Breast epithelium (tissue), 4 donors: ENCODE measurements around the gene MBTPS1. TPM values are rescaled to one million over a fixed set of nuclear protein-coding genes. Genes with fewer than 3 reads are reported as not detected.

Experiments
- DNase-seq, 2 donors: peaks; one replicate each; pipeline ENCODE4 v3.0.0-alpha.2; 2019; ENCODE audit warnings: low spot score in 2 of 2
- H3K27ac ChIP-seq, 2 donors: fragments of 200-600 bp; sonication (generic) in 1 of 2; one replicate each; pipeline ENCODE4 v1.5.1; 2016 to 2019; ENCODE audit warnings: mild to moderate bottlenecking in 1 of 2
- H3K27me3 ChIP-seq, 2 donors: fragments of 200-600 bp; sonication (generic) in 1 of 2; one replicate each; pipeline versions ENCODE4 v1.5.1 to v1.6.0; 2017 to 2019; ENCODE audit warnings: control low read depth in 1 of 2, mild to moderate bottlenecking in 1 of 2
- H3K36me3 ChIP-seq: fragments of 200-600 bp; one replicate; pipeline ENCODE4 v1.5.1; 2019
- H3K4me1 ChIP-seq, 2 donors: fragments of 200-600 bp; sonication (generic); one replicate each; pipeline ENCODE4 v1.5.1; 2016 to 2019; ENCODE audit warnings: control low read depth in 1 of 2
- H3K4me3 ChIP-seq, 3 donors: fragments of 200-600 bp; sonication (generic); 1 replicate in 2 of 3; 2 replicates in 1 of 3; pipeline ENCODE4 v1.5.1; 2016 to 2019; ENCODE audit warnings: mild to moderate bottlenecking in 3 of 3, moderate library complexity in 2 of 3
- H3K9me3 ChIP-seq, 2 donors: fragments of 200-600 bp; sonication (generic) in 1 of 2; one replicate each; pipeline ENCODE4 v1.5.1; 2016 to 2019; ENCODE audit warnings: control low read depth in 1 of 2
- POLR2A ChIP-seq: fragments of 450-650 bp; IDR thresholded peaks from one replicate; pipeline ENCODE4 v1.6.1; 2016; ENCODE audit warnings: antibody characterized with exemption, mild to moderate bottlenecking, moderate library complexity
- POLR2AphosphoS5 ChIP-seq, 3 donors: sonication (generic); formaldehyde crosslinking; IDR thresholded peaks; one replicate each; pipeline ENCODE4 v1.6.1; 2017; ENCODE audit warnings: antibody characterized with exemption in 3 of 3
- intact Hi-C: fragments of 100-400 bp; cut with DNase I; formaldehyde crosslinking; loops from one replicate; pipeline ENCODE4 v1.15.1; 2023; ENCODE audit warnings: low total_unique reads
- total RNA-seq, 3 donors: library from RNA; depleted of rRNA; stranded (reverse); fragments of >200 nt; gene quantifications; one replicate each; pipeline ENCODE4 v1.1.0, GENCODE V29; 2016
- TF ChIP-seq, protein P1 (sequence below), 3 donors: fragments of 450-650 bp; IDR thresholded peaks; one replicate each; pipeline ENCODE4 v1.5.1; 2016 to 2017; ENCODE audit warnings: antibody characterized with exemption in 3 of 3, mild to moderate bottlenecking in 3 of 3, moderate library complexity in 3 of 3

Gene MBTPS1
- total RNA-seq, 3 donors from 2014 or later = 95.4 to 142 (median 121) TPM

DNA sequence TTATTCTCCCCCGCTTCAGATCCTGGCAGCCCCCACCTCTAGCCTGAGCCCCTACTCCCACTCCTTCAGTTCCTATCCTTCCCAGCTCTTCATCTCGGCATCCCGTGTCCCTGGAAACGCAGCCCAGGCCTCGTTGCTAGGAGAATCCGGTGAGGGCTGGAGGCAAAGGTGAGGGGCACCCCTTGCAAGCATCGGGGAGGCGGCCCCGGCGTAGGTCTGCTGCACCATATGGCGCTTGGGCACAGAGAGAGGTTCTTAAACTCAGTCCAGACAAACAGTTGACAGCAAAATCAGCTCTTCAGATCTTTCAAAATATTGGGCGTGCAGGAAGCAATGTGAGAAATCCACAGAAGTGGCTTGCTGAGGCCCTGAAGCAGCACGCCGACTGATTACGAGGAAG, 89.1 kb downstream of the MBTPS1 start:
- Histone ChIP-seq H3K4me3 (no peak overlapping the region), H3K36me3 (no peaks in the 10 kb centered on the region), H3K4me1 (no peaks in the 10 kb centered on the region), H3K27me3 (peaks cover 0 to 3% of the 10 kb centered on the region in 2 donors), H3K9me3 (no peaks in the 10 kb centered on the region), H3K27ac (no peak overlapping the region)
- intact Hi-C loops = no loop called here
- TF ChIP-seq, protein P1, sequence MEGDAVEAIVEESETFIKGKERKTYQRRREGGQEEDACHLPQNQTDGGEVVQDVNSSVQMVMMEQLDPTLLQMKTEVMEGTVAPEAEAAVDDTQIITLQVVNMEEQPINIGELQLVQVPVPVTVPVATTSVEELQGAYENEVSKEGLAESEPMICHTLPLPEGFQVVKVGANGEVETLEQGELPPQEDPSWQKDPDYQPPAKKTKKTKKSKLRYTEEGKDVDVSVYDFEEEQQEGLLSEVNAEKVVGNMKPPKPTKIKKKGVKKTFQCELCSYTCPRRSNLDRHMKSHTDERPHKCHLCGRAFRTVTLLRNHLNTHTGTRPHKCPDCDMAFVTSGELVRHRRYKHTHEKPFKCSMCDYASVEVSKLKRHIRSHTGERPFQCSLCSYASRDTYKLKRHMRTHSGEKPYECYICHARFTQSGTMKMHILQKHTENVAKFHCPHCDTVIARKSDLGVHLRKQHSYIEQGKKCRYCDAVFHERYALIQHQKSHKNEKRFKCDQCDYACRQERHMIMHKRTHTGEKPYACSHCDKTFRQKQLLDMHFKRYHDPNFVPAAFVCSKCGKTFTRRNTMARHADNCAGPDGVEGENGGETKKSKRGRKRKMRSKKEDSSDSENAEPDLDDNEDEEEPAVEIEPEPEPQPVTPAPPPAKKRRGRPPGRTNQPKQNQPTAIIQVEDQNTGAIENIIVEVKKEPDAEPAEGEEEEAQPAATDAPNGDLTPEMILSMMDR (IDR thresholded peaks at IDR 0.05) = no peak
- no peak for TF ChIP-seq POLR2A
- no peak for TF ChIP-seq POLR2AphosphoS5 (IDR thresholded peaks at IDR 0.05)
- DNase-seq = no peak

DNA sequence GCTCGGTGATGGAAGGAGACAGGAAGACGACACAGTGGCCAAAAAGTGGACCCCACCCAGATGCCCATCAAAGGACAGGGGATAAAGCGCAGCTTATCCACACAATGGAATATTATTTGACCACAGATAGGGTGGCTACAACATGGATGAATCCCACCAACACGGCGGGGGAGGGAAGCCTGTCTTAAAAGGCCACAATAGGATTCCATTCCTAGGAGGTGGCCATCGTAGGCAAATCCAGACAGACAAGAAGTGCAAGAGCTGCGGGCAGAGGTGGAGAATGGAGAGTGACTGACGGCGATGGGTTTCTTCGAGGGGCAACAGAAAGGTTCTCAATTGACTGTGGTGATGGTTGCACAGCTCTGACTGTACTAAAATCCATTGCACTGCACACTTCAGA, 90.1 kb downstream of the MBTPS1 start:
- no peak for DNase-seq
- no peak overlapping the region for H3K27ac ChIP-seq

DNA sequence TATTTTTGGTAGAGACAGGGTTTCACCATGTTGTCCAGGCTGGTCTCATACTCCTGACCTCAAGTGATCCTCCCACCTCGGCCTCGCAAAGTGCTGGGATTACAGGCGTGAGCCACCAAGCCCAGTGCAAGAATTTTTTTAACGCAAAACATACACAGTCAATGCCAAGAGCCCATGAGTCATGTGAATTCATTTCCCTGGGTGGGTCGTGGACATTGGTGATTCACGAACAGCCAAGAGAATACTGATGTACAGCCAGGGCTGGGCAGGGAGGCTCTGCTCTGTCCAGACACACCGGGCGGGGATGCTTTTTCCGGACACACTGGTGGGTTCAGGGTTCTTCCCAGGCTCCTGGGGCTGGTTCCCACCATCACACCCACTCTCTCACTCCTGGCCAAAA, 91.9 kb downstream of the MBTPS1 start:
- no peak for TF ChIP-seq POLR2AphosphoS5 (IDR thresholded peaks at IDR 0.05)
- TF ChIP-seq, protein P1 (IDR thresholded peaks at IDR 0.05) = no peak
- no peak for TF ChIP-seq POLR2A

More for the DNA sequence above, 90.1 kb downstream of the MBTPS1 start:
- no peak for TF ChIP-seq POLR2AphosphoS5 (IDR thresholded peaks at IDR 0.05)
- TF ChIP-seq, protein P1 (IDR thresholded peaks at IDR 0.05) = no peak
- TF ChIP-seq POLR2A = no peak
- peaks cover 0 to 6% of the 10 kb centered on the region in 2 donors for H3K9me3 ChIP-seq
- intact Hi-C loops = no loop called here
- H3K4me1 ChIP-seq = no peaks in the 10 kb centered on the region
- H3K27me3 ChIP-seq = peaks cover 0 to 3% of the 10 kb centered on the region in 2 donors
- no peaks in the 10 kb centered on the region for H3K36me3 ChIP-seq
- no peak overlapping the region for H3K4me3 ChIP-seq

DNA sequence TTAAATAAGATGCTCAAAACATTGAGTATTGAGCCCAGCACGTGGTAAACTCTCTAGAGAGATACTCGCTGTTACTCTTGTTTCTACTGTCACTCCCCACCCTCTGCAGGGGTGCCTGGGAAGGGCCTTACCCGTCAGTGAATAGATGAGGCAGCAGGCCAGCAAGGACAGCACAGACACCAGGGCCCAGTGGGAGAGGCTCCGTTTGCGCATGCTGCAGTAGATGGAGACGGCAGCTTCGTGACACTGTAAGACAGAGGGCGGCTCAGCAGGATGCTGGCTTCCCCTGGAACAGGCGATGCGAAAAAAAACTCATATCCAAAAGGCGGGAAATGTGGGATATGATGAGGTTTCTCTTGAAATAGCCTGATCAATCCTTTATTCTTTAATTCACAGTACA, 94.1 kb downstream of the MBTPS1 start:
- Histone ChIP-seq H3K9me3 (peaks cover 0 to 15% of the 10 kb centered on the region in 2 donors), H3K4me3 (no peak overlapping the region), H3K27ac (no peak overlapping the region), H3K36me3 (no peaks in the 10 kb centered on the region), H3K4me1 (no peaks in the 10 kb centered on the region), H3K27me3 (peaks cover 0 to 3% of the 10 kb centered on the region in 2 donors)
- TF ChIP-seq POLR2A (no peak), POLR2AphosphoS5 (IDR thresholded peaks at IDR 0.05) (no peak)
- TF ChIP-seq, protein P1 (IDR thresholded peaks at IDR 0.05) = no peak
- DNase-seq = no peak
- intact Hi-C loops = no loop called here

More for the DNA sequence above, 91.9 kb downstream of the MBTPS1 start:
- Histone ChIP-seq H3K36me3 (no peaks in the 10 kb centered on the region), H3K9me3 (peaks cover 0 to 15% of the 10 kb centered on the region in 2 donors), H3K27ac (no peak overlapping the region), H3K27me3 (peaks cover 0 to 3% of the 10 kb centered on the region in 2 donors), H3K4me3 (no peak overlapping the region), H3K4me1 (no peaks in the 10 kb centered on the region)
- intact Hi-C loops = no loop called here
- no peak for DNase-seq

DNA sequence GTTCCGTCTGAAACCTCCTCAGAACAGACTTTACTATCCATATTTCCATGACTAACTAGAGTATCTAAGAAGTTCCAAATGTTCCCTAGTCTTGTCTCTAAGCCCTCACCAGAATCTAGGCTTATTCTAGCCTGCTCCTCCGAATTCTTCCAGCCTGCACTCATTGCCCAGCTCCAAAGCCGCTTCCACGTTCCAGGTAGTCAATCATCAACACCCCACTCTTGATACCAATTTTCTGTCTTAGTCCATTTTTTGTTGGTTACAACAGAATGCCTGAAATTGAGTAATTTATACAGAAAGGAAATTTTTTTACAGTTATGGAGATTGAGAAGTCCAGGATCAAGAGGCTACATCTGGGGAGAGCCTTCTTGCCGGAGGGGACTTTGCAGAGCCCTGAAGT, 95.3 kb downstream of the MBTPS1 start:
- H3K4me3 ChIP-seq = no peak overlapping the region
- H3K4me1 ChIP-seq = no peaks in the 10 kb centered on the region
- DNase-seq = no peak
- no peak for TF ChIP-seq POLR2A
- TF ChIP-seq, protein P1 (IDR thresholded peaks at IDR 0.05) = no peak
- H3K27me3 ChIP-seq = peaks cover 0 to 3% of the 10 kb centered on the region in 2 donors
- no peaks in the 10 kb centered on the region for H3K36me3 ChIP-seq
- intact Hi-C loops = loop anchor here (1.0 kb wide), 1 partner anchor 19 kb away; no protein-coding TSS in a partner anchor
- H3K27ac ChIP-seq = no peak overlapping the region
- H3K9me3 ChIP-seq = peaks cover 0 to 15% of the 10 kb centered on the region in 2 donors
